ENCODE results near the gene DHRS7C.

DHRS7C gene

GRCh38 chr17:9790889-9791876 is at the start of gene DHRS7C:
DHRS7C (minus strand) TSS chr17:9791592; CDS start chr17:9791284, 308 bp downstream.
- no peak for DNase-seq (ENCODE audit: low read depth)

- DNase-seq (ENCODE audit: low read depth) = no peak
These were observed 48.0 kb upstream of the DHRS7C start for GRCh38 chr17:9839433-9839832.

GRCh38 chr17:9837551-9838471 is 46.4 kb upstream of the DHRS7C start:
- DNase-seq (ENCODE audit: low read depth) = no peak

- no peak for DNase-seq (ENCODE audit: low read depth)
These were observed 42.5 kb upstream of the DHRS7C start for GRCh38 chr17:9833922-9834321.

GRCh38 chr17:9830711-9831110 is 39.3 kb upstream of the DHRS7C start:
- no peak for DNase-seq (ENCODE audit: low read depth)

GRCh38 chr17:9829343-9829742 is 38.0 kb upstream of the DHRS7C start:
- DNase-seq (ENCODE audit: low read depth) = no peak

GRCh38 chr17:9828296-9829295 is 37.2 kb upstream of the DHRS7C start:
- DNase-seq (ENCODE audit: low read depth) = no peak

- no peak for DNase-seq (ENCODE audit: low read depth)
These were observed 34.3 kb upstream of the DHRS7C start, which contains the start of gene GLP2R for GRCh38 chr17:9825641-9826150. GLP2R (plus strand) TSS chr17:9825924; CDS start chr17:9826064, 140 bp downstream.

- no peak for DNase-seq (ENCODE audit: low read depth)
These were observed 33.5 kb upstream of the DHRS7C start for GRCh38 chr17:9824797-9825338.

GRCh38 chr17:9824094-9824493 is 32.7 kb upstream of the DHRS7C start:
- DNase-seq (ENCODE audit: low read depth) = no peak

GRCh38 chr17:9821921-9822320 is 30.5 kb upstream of the DHRS7C start, which contains the start of gene GSG1L2:
GSG1L2 (minus strand) TSS chr17:9822079; CDS start chr17:9822071, 8 bp downstream.
- no peak for DNase-seq (ENCODE audit: low read depth)

- DNase-seq (ENCODE audit: low read depth) = no peak
These were observed 29.1 kb upstream of the DHRS7C start for GRCh38 chr17:9820448-9820847.

GRCh38 chr17:9818760-9819159 is 27.4 kb upstream of the DHRS7C start:
- no peak for DNase-seq (ENCODE audit: low read depth)

GRCh38 chr17:9817086-9817485 is 25.7 kb upstream of the DHRS7C start:
- no peak for DNase-seq (ENCODE audit: low read depth)

GRCh38 chr17:9816472-9816871 is 25.1 kb upstream of the DHRS7C start:
- DNase-seq (ENCODE audit: low read depth) = no peak

GRCh38 chr17:9814337-9814945 is 23.0 kb upstream of the DHRS7C start:
- no peak for DNase-seq (ENCODE audit: low read depth)

GRCh38 chr17:9813166-9813565 is 21.8 kb upstream of the DHRS7C start:
- DNase-seq (ENCODE audit: low read depth) = no peak

GRCh38 chr17:9811537-9811936 is 20.1 kb upstream of the DHRS7C start:
- DNase-seq (ENCODE audit: low read depth) = no peak

- no peak for DNase-seq (ENCODE audit: low read depth)
These were observed 19.7 kb upstream of the DHRS7C start for GRCh38 chr17:9811086-9811485.
